ENCODE data around the gene BICDL2.
"Not testable (repeated sequence)": the region's sequence is repeated elsewhere in the genome, so short reads cannot be mapped to it uniquely, and the experiment has no call there.

The BICDL2 gene, protein sequence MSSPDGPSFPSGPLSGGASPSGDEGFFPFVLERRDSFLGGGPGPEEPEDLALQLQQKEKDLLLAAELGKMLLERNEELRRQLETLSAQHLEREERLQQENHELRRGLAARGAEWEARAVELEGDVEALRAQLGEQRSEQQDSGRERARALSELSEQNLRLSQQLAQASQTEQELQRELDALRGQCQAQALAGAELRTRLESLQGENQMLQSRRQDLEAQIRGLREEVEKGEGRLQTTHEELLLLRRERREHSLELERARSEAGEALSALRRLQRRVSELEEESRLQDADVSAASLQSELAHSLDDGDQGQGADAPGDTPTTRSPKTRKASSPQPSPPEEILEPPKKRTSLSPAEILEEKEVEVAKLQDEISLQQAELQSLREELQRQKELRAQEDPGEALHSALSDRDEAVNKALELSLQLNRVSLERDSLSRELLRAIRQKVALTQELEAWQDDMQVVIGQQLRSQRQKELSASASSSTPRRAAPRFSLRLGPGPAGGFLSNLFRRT

DNA sequence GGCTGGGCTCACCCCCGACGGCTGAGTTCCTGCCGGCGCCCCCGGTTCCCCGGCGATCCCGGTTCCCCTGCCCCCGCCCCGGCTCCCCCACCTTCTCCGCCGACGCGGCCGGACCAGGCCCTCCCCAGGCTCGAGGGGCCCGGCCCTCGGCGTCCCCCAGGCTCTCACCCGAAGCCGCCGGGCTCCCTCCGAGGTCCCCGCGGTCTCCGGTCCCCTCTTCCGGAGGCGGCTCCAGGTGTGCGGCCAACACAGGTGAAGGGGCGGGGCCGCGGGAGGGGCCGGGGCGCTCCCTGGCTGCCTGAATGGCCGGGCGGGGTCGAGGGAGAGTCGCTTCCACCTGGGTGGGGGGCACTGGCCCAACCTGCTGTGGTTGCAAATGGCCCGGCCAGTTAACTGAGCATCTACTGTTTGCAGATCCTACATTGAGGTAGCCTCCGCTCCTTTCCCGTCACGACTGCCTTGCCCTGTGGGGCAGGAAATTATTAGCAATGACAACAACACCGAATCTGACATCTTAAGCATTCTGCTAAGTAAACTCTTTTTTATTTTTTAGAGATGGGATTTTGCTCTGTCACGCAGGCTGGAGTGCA is at the start of gene BICDL2:
BICDL2 (minus strand) TSS at position 219 of the 590 bp plus-strand sequence. CDS start 1,448 bp downstream, outside the sequence.
- no peak for DNase-seq (ENCODE audit: low read depth)

DNA sequence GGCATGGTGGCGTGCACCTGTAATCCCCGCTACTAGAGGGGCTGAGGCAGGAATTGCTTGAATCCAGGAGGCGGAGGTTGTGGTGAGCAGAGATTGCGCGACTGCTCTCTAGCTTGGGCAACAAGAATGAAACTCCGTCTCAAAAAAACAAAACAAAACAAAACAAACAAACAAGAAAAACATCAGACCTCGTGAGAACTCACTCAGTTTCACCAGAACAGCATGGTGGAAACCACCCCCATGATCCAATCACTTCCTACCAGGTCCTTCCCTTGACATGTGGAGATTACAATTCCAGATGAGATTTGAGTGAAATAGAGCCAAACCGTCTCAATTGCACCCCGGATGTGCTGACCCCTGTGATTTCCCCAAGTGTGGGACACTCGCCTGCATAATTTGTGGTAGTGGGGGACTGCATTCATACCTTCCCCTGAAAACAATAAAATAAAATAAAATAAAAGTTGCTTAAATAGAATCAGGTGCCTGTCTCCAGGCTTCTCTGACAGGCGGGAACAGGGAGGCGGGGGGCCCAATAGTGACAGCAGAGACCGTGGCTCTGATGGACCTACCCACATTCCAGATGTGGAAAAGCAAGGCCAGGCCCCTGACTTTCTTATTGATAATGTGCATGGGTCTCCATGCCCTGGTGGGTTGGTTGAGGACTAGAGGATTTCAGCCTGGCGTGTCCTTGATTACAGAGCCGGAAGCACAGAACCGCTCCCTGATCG is 49.3 kb upstream of the BICDL2 start:
- DNase-seq (ENCODE audit: low read depth): no peak

DNA sequence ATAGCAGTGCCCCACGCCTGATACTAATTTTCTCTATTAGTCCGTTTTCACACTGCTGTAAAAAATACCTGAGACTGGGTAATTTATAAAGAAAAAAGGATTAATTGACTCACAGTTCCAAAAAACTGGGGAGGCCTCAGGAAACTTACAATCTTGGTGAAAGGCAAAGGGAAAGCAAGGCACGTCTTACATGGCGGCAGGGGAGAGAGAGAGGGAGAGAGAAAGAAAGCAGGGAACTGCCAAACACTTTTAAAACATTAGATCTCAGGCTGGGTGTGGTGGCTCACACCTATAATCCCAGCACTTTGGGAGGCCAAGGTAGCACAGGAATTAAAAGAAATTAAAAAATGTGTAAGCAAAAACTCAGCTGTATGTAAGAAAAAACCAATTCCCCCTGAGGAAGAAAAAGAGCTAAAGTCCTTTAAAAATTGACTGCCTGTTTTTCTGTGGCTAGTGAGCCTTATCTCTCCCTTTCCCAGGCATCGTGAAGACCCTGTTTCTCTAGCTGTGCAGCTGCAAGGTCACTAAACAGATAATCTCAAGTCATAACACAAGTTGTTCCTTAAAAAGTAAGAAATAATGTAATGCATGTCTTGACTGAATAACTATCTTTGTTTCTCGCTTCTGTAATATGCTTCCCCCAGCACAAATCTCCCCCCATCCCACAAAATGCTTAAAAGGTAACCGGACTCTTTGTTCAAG is 48.4 kb upstream of the BICDL2 start:
- no peak for DNase-seq (ENCODE audit: low read depth)

DNA sequence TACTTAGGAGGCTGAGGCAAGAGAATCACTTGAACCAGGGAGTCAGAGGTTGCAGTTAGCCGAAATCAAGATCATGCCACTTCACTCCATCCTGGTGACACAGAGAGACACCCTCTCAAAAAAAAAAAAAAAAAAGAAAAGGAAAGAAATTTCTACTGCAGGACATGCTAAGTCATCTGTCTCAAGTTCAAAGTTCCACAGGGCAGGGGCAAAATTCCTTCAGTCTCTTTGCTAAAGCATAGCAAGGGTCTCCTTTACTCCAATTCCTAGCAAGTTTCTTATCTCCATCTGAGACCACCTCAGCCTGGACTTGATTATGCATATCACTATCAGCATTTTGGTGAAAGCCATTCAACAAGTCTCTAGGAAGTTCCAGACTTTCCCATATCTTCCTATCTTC is 47.7 kb upstream of the BICDL2 start:
- DNase-seq (ENCODE audit: low read depth): no peak

DNA sequence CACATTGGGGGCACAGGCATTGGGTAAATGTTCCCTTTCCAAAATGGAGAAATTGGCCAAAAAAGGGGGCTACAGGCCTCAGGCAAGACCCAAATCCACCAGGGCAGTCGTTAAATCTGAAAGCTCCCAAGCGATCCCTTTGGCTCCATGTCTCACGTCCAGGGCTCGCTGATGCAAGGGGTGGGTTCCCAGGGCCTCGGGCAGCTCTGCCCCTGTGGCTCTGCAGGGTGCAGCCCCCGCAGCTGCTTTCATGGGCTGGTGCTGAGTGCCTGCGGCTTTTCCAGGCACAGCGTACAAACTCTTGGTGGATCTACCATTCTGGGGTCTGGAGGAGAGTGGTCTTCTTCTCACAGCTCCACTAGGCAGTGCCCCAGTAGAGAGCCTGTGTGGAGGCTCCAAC is 46.7 kb upstream of the BICDL2 start:
- not testable (repeated sequence) for DNase-seq (ENCODE audit: low read depth)

DNA sequence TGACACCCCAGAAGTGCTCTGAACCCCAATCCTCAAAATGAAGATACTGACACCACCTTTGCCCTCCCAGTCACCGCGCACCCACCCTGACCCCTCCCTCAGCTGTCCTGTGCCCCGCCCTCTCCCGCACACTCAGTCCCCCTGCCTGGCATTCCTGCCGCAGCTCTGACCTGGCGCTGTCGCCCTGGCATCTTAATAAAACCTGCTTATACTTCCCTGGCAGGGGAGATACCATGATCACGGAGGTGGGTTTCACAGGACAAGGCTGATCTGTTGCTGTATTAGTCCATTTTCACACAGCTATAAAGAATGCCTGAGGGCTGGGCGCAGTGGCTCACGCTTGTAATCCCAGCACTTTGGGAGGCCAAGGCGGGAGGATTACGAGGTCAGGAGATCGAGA is 45.2 kb upstream of the BICDL2 start:
- not testable (repeated sequence) for DNase-seq (ENCODE audit: low read depth)

DNA sequence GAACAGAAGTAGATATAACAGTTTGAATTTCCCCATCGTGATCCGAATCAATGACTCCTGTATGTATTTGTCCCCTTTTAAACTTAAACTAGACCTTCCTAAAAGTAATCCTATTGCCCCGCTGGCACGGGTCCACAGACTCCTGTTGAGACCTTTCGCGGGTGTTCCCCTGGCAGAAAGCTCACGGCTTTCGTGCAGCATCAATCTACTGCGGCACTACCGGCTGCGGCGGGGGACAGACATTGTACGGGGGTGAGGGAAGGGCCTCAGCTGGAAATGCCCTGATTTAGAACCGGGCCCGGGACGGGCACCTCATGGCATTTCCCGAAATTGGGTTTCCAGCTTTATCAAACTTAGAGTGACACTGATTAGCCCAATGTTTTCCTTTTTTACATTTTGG is 43.3 kb upstream of the BICDL2 start:
- DNase-seq (ENCODE audit: low read depth): no peak

DNA sequence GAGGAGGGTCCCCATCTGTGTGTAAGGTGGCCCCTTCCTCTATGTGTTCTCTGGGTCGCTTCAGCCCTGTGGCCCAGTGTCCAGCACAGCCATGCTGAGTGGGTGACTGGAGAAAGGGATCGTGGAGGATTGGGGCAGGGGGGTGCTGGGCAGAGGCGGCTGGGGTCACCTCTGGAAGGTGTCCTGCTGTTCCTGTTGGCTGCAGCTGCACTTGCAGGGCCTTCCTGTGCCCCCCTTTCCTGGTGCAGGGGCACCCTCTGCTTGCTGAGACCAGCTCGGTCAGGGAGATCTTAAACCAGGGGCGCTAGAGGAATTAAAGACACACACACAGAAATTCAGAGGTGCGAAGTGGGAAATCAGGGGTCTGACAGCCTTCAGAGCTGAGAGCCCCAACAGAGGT is 39.8 kb upstream of the BICDL2 start:
- no peak for DNase-seq (ENCODE audit: low read depth)

DNA sequence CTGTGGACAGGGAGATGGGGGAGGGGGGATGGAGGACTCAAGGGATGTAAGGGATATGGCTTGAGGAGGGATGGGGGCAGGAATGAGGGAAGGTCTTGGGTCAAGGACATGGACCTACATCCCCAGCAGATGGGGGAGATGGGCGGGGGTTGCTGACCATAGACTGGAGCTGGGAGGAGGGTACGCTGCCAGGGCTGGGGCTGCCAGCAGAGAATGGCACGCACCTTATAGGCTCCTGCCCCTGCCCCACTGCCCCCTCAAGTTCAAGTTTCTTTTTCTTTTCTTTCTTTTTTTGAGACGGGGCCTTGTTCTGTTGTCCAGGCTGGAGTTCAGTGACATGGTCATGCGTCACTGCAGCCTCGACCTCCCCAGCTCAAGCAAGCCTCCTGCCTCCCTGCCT is 39.2 kb upstream of the BICDL2 start:
- not testable (repeated sequence) for DNase-seq (ENCODE audit: low read depth)

DNA sequence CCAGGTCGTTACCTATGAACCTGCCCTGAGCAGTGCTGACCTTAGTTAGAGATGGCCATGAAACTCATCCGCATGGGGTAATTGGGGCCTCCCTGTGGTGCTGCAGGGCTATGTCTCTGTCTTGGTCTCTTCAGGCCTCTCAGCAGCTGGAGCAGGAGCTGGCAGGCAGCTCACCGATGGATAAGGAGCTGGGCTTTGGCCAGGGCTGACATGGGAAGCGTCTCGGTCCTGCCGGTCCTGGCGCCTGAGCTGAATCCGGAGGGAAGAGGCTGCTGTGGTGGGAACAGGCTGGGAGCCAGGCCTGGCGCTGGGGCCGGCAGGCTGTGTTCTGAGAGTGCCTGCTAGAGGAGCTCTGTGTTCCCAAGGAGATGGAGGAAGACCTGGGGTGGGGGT is 38.8 kb upstream of the BICDL2 start:
- DNase-seq (ENCODE audit: low read depth): no peak

DNA sequence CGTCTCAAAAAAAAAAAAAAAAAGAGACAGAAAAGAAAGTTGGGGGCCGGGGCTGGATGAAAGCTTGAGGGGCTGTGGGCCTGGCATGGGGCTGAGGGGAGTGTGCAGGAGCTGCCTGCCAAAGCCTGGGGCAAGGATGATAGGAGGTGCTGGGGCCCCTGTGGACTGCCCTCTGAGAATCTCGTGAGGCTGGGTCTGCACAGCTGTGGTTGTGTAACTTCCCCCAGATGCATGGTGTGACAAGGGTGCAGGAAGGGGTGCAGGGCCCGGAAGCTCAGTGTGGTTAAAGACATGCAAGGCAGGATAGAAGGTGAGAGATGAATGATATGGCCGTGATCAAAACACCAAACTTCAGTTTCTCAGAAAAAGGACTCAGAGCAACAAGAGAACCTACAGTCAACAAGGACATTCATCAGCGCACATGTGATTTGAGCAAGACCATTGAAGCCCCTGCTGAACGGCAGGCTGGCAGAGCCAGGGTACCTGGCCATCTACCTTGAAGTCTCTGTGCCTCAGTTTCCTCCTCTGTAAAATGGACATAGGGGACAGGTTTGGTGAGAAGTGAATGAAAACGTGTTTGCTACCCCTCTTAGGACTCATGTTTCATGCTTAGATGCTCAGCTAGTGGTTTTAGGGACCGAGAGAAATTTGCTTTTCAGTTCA is 38.2 kb upstream of the BICDL2 start:
- peak; percentile 61 for DNase-seq (ENCODE audit: low read depth)

DNA sequence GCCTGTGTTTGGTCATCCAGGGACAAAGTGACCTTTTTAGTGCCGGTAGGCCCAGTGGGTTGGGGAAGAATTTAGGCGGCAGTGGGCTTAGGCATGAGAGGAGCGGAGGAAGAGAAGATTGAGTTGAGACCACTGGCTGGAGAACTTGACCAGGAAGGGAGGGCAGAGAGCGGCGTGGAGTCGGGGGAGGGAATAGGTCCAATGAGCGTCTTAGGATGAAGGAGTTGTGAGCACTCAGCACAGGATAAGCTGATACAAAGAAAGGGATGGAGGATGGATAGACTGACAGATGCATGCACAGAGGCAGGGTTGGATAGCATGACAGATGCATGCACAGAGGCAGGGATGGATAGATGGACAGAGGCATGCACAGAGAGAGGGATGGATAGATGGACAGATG is 36.7 kb upstream of the BICDL2 start:
- no peak for DNase-seq (ENCODE audit: low read depth)

DNA sequence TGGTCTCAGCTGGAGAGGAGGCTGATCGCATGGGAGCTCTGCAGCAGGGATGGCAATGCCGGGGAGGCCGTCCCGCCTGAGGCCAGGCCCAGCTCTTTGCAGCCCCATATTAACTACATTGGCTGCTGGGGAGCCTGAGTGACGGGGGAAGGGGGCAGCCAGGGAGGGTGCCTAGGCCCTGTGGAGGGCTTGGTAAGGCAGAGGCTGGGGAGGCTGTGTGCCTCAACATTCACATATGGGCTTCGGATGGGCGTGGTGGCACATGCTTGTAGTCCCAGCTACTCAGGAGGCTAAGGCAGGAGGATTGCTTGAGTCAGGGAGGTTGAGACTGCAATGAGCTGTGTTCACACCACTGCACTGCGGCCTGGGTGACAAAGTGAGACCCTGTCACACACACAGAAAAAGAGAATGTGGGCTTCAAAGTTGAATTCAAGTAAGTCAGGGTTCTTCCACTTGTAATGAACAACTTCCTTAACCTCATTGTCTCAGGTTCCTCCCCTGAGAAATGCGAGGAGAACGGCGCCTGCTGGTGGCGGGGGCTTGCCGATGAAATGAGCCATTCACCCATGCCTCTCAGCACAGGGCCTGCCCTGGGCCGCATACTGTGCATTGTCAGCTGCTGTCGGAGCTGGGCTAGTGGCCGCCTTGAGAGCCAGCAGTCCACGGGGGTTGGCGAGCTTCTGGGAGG is 36.0 kb upstream of the BICDL2 start:
- not testable (repeated sequence) for DNase-seq (ENCODE audit: low read depth)

DNA sequence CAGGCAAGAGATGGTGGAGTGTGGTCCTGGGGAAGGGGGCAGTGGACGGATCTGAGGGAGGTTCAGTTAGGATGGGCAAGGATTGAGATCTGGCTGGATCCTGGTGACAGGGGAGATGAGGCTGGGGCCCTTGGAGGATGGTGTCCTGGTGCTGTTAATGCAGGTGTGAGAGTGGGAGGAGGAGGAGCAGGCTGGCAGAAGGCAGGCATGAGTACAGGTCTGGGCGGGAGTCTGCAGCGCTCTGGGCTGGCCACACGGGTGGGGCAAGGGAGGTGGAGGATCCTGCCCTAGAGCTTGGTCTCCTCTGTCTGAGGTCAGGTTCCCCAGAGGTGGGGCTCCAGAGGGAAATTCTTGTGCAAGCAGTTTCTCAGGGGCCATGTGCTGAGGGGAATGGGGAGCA is 35.4 kb upstream of the BICDL2 start:
- DNase-seq (ENCODE audit: low read depth): not testable (repeated sequence)

DNA sequence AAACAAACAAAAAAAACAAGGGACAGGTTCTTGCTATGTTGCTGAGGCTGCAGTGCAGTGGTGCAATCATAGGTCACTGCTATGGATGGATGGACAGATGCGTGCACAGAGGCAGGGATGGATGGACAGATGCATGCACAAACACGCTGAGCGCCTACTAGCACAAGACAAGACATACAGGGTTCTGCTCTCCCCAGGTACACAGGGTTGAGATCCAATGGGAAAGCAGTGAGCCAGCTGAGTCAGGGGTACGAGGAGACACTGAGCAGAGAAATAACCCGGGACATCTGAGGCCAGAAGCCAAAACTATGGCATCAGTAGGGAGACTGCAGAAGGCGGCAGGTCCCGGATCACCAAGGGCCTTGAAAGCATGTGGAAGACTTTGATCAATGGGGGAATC is 34.9 kb upstream of the BICDL2 start:
- DNase-seq (ENCODE audit: low read depth): no peak

DNA sequence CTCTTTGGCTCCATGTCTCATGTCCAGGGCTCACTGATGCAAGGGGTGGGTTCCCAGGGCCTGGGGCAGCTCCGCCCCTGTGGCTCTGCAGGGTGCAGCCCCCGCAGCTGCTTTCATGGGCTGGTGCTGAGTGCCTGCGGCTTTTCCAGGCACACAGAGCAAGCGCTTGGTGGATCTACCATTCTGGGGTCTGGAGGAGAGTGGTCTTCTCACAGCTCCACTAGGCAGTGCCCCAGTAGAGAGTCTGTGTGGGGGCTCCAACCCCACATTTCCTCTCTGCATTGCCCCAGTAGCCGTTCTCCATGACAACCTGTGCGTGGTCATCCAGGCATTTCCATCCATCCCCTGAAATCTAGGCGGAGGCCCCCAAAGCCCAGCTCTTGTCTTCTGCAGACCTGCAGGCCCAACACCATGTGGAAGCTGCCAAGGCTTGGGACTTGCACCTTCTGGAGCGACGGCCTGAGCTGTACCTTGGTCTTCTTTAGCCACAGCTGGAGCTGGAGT is 33.9 kb upstream of the BICDL2 start:
- no peak for DNase-seq (ENCODE audit: low read depth)

DNA sequence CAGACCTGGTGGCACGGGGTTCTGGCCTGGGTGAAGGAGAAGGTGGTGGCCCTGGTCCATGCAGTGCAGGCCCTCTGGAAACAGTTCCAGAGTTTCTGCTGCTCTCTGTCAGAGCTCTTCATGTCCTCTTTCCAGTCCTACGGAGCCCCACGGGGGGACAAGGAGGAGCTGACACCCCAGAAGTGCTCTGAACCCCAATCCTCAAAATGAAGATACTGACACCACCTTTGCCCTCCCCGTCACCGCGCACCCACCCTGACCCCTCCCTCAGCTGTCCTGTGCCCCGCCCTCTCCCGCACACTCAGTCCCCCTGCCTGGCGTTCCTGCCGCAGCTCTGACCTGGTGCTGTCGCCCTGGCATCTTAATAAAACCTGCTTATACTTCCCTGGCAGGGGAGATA is 32.4 kb upstream of the BICDL2 start:
- not testable (repeated sequence) for DNase-seq (ENCODE audit: low read depth)

DNA sequence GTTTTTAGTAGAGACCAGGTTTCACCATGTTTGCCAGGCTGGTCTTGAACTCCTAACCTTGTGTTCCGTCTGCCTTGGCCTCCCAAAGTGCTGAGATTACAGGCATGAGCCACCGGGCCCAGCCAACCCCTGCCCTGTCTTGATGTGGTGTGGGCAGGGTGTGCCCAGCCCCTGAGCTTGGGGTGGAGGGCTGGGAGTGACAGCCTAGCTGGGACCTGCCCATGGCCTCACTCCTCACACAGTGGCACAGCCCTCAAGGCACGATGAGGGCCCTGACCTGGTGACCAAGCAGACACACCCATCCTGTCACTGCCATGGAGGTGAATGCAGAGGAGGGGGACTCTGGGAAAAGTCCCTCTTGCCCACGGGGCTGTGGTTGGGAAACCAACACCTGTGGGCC is 31.7 kb upstream of the BICDL2 start:
- DNase-seq (ENCODE audit: low read depth): no peak

DNA sequence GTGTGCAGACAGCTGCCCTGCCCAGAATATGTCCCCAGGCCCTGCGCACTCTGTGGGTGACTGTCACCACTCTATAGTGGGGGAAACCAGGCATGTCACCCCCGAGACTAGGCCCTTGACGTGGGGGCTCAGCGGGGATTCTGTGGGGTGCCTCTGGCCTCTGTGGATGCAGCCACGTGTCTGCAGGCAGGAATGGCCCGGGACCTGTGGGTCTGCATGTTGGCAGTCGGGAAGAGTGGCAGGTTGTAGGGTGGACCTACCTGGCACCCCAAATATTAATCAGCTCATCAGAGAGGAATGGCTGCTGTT is 29.6 kb upstream of the BICDL2 start:
- DNase-seq (ENCODE audit: low read depth): no peak

DNA sequence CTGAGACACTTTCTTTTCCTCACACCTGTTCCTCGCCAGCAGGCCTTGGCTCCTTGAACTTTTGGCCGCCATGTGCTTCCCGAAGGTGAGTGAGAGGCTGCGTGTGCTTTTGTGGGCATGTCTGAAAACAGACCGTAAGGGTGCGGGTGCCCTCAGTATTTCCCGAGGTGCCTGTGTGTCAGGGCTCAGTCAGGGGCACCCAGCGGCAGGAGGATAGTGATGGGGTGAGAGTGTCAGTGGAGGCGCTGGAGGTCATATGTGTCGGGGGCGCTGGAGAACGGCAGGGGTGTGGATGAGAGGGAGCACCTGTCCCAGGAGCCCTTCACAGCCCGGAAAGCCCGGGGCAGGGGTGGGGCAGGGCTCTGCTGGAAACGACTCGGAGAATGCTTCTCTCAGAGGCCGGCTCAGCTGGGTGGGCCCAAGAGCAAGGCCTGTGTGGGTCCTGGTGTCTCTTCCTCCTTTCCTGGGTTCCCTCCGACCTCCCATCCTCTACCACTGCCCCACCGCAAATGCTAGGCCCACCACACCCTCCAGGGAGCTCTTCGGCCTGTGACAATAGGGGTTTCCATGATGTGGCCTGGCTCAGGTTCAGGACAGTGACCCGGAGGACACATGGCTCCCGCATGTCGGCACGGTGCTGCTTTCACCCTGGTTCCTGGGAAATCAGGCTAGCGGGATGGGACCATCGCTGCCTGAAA is 29.1 kb upstream of the BICDL2 start:
- DNase-seq (ENCODE audit: low read depth): no peak
